H1 (cell line): Measurements from ENCODE around the gene RWDD1. TPM values are rescaled to one million over a fixed set of nuclear protein-coding genes. Genes with fewer than 3 reads are reported as not detected.
"Not testable (repeated sequence)": the region's sequence is repeated elsewhere in the genome, so short reads cannot be mapped to it uniquely, and the experiment has no call there.

Source experiments
- CTCF ChIA-PET: fragments of 300-600 bp; sonication (Branson Sonifier 250); formaldehyde crosslinking; loops from one replicate; lab custom pipeline; 2021; ENCODE audit not compliant: partially characterized antibody; lab: Charles Lee
- POLR2A ChIA-PET: fragments of 300-600 bp; sonication (Branson Sonifier 250); formaldehyde crosslinking; loops from one replicate; lab custom pipeline; 2021; ENCODE audit warnings: inconsistent platforms; ENCODE audit not compliant: partially characterized antibody; lab: Charles Lee
- DNase-seq, 2 experiments: peaks; one replicate each; pipeline versions ENCODE4 v3.0.0 to v3.0.0-alpha.2; 2010 to 2022; ENCODE audit warnings: low spot score in 2 of 2, low read depth in 1 of 2, mixed read lengths in 1 of 2
- FAIRE-seq: peaks from 2 replicates; lab custom pipeline; 2011; peaks lifted over from hg19 to GRCh38; lab: Jason Lieb, UNC
- H2AFZ ChIP-seq: 2 replicates; pipeline ENCODE4 v1.8.1; 2012; ENCODE audit warnings: low read length, inconsistent platforms
- H2AK5ac ChIP-seq: 2 replicates; pipeline ENCODE4 v1.6.1; 2013; ENCODE audit warnings: low read depth, low read length
- H2BK120ac ChIP-seq: replicated peaks from 2 replicates; pipeline ENCODE3; 2013; ENCODE audit warnings: low read depth, low read length, inconsistent platforms
- H2BK12ac ChIP-seq: 2 replicates; pipeline ENCODE4 v1.6.1; 2013; ENCODE audit warnings: low read depth, low read length
- H2BK15ac ChIP-seq: 2 replicates; pipeline ENCODE4 v1.6.1; 2013; ENCODE audit warnings: low read length
- H2BK20ac ChIP-seq: 2 replicates; pipeline ENCODE4 v1.6.1; 2013; ENCODE audit warnings: low read length
- H2BK5ac ChIP-seq: 2 replicates; pipeline ENCODE4 v1.6.1; 2013; ENCODE audit warnings: low read depth, low read length
- H3K14ac ChIP-seq: 2 replicates; pipeline ENCODE4 v1.6.1; 2013; ENCODE audit warnings: inconsistent platforms; ENCODE audit not compliant: insufficient read length
- H3K18ac ChIP-seq: 2 replicates; pipeline ENCODE4 v1.6.1; 2013; ENCODE audit warnings: low read length; ENCODE audit errors: extremely low read depth
- H3K23ac ChIP-seq: 2 replicates; pipeline ENCODE4 v1.6.1; 2013; ENCODE audit warnings: inconsistent platforms; ENCODE audit not compliant: insufficient read length
- H3K23me2 ChIP-seq: 2 replicates; pipeline ENCODE4 v1.6.1; 2013; ENCODE audit warnings: low read depth, low read length
- H3K27ac ChIP-seq: 2 replicates; pipeline ENCODE4 v1.6.1; 2011; ENCODE audit warnings: low read depth, low read length, inconsistent platforms
- H3K27me3 ChIP-seq, 4 experiments: replicated peaks in 1 of 4; 1 replicate in 1 of 4; 2 replicates in 3 of 4; pipeline versions ENCODE4 v1.6.1 to v1.8.1; 2011 to 2013; ENCODE audit warnings: low read length in 3 of 4, mild to moderate bottlenecking in 3 of 4, inconsistent platforms in 2 of 4, mixed read lengths in 2 of 4, moderate library complexity in 1 of 4; ENCODE audit not compliant: control insufficient read depth in 3 of 4, insufficient read depth in 3 of 4; ENCODE audit errors: extremely low read depth in 1 of 4
- H3K36me3 ChIP-seq, 4 experiments: 2 replicates each; pipeline versions ENCODE4 v1.6.1 to v1.8.1; 2011 to 2013; ENCODE audit warnings: mild to moderate bottlenecking in 4 of 4, low read length in 3 of 4, moderate library complexity in 2 of 4, control low read depth in 1 of 4, inconsistent platforms in 1 of 4; ENCODE audit not compliant: insufficient read depth in 4 of 4, control insufficient read depth in 2 of 4
- H3K4ac ChIP-seq: replicated peaks from 2 replicates; pipeline ENCODE3; 2013; ENCODE audit warnings: low read length, low read depth, mixed read lengths, inconsistent platforms; ENCODE audit not compliant: insufficient read length
- H3K4me1 ChIP-seq, 4 experiments: replicated peaks in 1 of 4; 1 replicate in 1 of 4; 2 replicates in 3 of 4; pipeline versions ENCODE4 v1.6.1 to v1.8.1; 2011 to 2013; ENCODE audit warnings: low read length in 3 of 4, inconsistent platforms in 2 of 4, mixed read lengths in 1 of 4; ENCODE audit not compliant: insufficient read depth in 4 of 4, control insufficient read depth in 3 of 4
- H3K4me2 ChIP-seq, 2 experiments: 2 replicates each; pipeline versions ENCODE4 v1.6.1 to v1.8.1; 2011 to 2013; ENCODE audit warnings: low read depth in 2 of 2, low read length in 2 of 2, control low read depth in 1 of 2, inconsistent platforms in 1 of 2, mild to moderate bottlenecking in 1 of 2; ENCODE audit not compliant: insufficient read depth in 1 of 2
- H3K4me3 ChIP-seq, 4 experiments: fragments of 200-600, 300-600 bp in 1 of 4; sonication (generic), shearing (Covaris generic), sonication (Bioruptor Twin) in 1 of 4; 2 replicates each; pipeline versions ENCODE4 v1.5.1 to v1.8.1; 2011 to 2016; ENCODE audit warnings: low read length in 4 of 4, low read depth in 3 of 4, control low read depth in 2 of 4, inconsistent platforms in 2 of 4, mild to moderate bottlenecking in 2 of 4, mixed read lengths in 1 of 4, moderate library complexity in 1 of 4; ENCODE audit not compliant: insufficient read depth in 2 of 4; ENCODE audit errors: extremely low read depth in 1 of 4
- H3K56ac ChIP-seq: replicated peaks from 2 replicates; pipeline ENCODE3; 2013; ENCODE audit warnings: low read depth, mild to moderate bottlenecking, mixed read lengths, low read length, inconsistent platforms; ENCODE audit not compliant: insufficient read length
- H3K79me1 ChIP-seq: 2 replicates; pipeline ENCODE4 v1.6.1; 2013; ENCODE audit warnings: low read depth, low read length, control low read depth
- H3K79me2 ChIP-seq, 2 experiments: 2 replicates each; pipeline versions ENCODE4 v1.6.1 to v1.8.1; 2012 to 2013; ENCODE audit warnings: low read length in 2 of 2, mild to moderate bottlenecking in 2 of 2, inconsistent platforms in 1 of 2; ENCODE audit not compliant: insufficient read depth in 2 of 2, control insufficient read depth in 1 of 2
- H3K9ac ChIP-seq, 4 experiments: replicated peaks in 1 of 4; 1 replicate in 1 of 4; 2 replicates in 3 of 4; pipeline versions ENCODE4 v1.6.1 to v1.8.1; 2011 to 2013; ENCODE audit warnings: low read depth in 3 of 4, low read length in 3 of 4, control low read depth in 2 of 4, mild to moderate bottlenecking in 2 of 4, moderate library complexity in 2 of 4, inconsistent platforms in 1 of 4; ENCODE audit errors: extremely low read depth in 1 of 4
- H3K9me3 ChIP-seq, 2 experiments: 2 replicates each; pipeline versions ENCODE4 v1.6.1 to v1.8.1; 2012 to 2013; ENCODE audit warnings: mild to moderate bottlenecking in 2 of 2, moderate library complexity in 2 of 2, control low read depth in 1 of 2, inconsistent platforms in 1 of 2, low read depth in 1 of 2, low read length in 1 of 2, mixed read lengths in 1 of 2; ENCODE audit not compliant: insufficient read depth in 2 of 2
- H4K20me1 ChIP-seq, 2 experiments: replicated peaks in 1 of 2; 2 replicates each; pipeline versions ENCODE3 to v1.8.1; 2011 to 2013; ENCODE audit warnings: inconsistent platforms in 2 of 2, low read length in 2 of 2, mild to moderate bottlenecking in 1 of 2; ENCODE audit not compliant: insufficient read depth in 2 of 2, control insufficient read depth in 1 of 2
- H4K5ac ChIP-seq: 2 replicates; pipeline ENCODE4 v1.6.1; 2013; ENCODE audit warnings: low read length, low read depth, mixed read lengths, inconsistent platforms; ENCODE audit not compliant: insufficient read length
- H4K8ac ChIP-seq: 2 replicates; pipeline ENCODE4 v1.8.0; 2013; ENCODE audit warnings: mild to moderate bottlenecking, moderate library complexity, low read length, inconsistent platforms; ENCODE audit not compliant: insufficient read depth; ENCODE audit errors: extremely low read depth
- H4K91ac ChIP-seq: replicated peaks from 2 replicates; pipeline ENCODE3; 2013; ENCODE audit warnings: low read length, mixed read lengths, inconsistent platforms; ENCODE audit not compliant: insufficient read length
- WGBS, 2 experiments: shearing (Covaris generic) in 1 of 2; methylation state at CpG; one replicate each; pipeline versions ENCODE4 v1.1.6 to v1.1.7; 2013 to 2015; ENCODE audit warnings: low lambda C conversion rate in 2 of 2, mixed read lengths in 2 of 2, inconsistent platforms in 1 of 2, low coverage in 1 of 2, missing lambda C conversion rate in 1 of 2; ENCODE audit not compliant: insufficient replicate concordance in 2 of 2, insufficient coverage in 1 of 2, insufficient read length in 1 of 2; ENCODE audit errors: extremely low coverage in 1 of 2, missing lambda C conversion rate in 1 of 2; 5-methylcytosine and 5-hydroxymethylcytosine counted together
- polyA plus RNA-seq, 7 experiments: library from polyadenylated mRNA; depleted of rRNA in 3 of 7; stranded (reverse) in 5 of 7; unstranded in 2 of 7; fragments of >200 nt in 5 of 7; fragments of 200-250 nt in 2 of 7; gene quantifications; 1 replicate in 5 of 7; 2 replicates in 1 of 7; 4 replicates in 1 of 7; pipeline versions ENCODE4 v1.2.1 to v1.2.3, GENCODE V29; 2011 to 2013; ENCODE audit warnings: missing spikeins in 2 of 7, mixed read lengths in 2 of 7
- total RNA-seq: library from RNA; stranded (reverse); fragmentation: NEBNext Ultra II Directional; extraction: Animal tissue kit (Norgen Biotek cat#: 25700); gene quantifications from 2 replicates; pipeline ENCODE4 v1.2.1, GENCODE V29; 2021

Gene RWDD1
- total and polyA plus RNA-seq, 2 of the 8 experiments (the other 6 are each of a cell fraction or from before 2014, with no cell fraction given), result 19.5 to 35.2 TPM

GRCh38 chr6:116603916-116604315 lies 32.6 kb downstream of the RWDD1 start:
- H3K23me2 ChIP-seq, H3K4me3 ChIP-seq, POLR2A ChIA-PET, H2BK20ac ChIP-seq, H4K91ac ChIP-seq, H3K4me2 ChIP-seq, DNase-seq, CTCF ChIA-PET, H3K79me1 ChIP-seq, H3K4ac ChIP-seq, H4K20me1 ChIP-seq, H2BK12ac ChIP-seq, H3K14ac ChIP-seq, H2BK15ac ChIP-seq, H3K9me3 ChIP-seq, H4K8ac ChIP-seq, H3K79me2 ChIP-seq, H3K27me3 ChIP-seq, H2BK120ac ChIP-seq, H3K9ac ChIP-seq, H2BK5ac ChIP-seq, H3K23ac ChIP-seq, FAIRE-seq, H3K56ac ChIP-seq, H2AFZ ChIP-seq, H3K36me3 ChIP-seq, H3K4me1 ChIP-seq, H4K5ac ChIP-seq, H3K27ac ChIP-seq, H2AK5ac ChIP-seq, H3K18ac ChIP-seq: not testable (repeated sequence)
- WGBS, 2 experiments, result 88% methylated on average over 3 of the region's 3 CpGs; no CpG with 5 or more reads in 1 of the 2 experiments

- H2AK5ac ChIP-seq, H3K23ac ChIP-seq, H2BK15ac ChIP-seq, DNase-seq, H3K18ac ChIP-seq, H3K9me3 ChIP-seq, H3K4me1 ChIP-seq, H2BK20ac ChIP-seq, H2BK12ac ChIP-seq, H4K8ac ChIP-seq, POLR2A ChIA-PET, H3K36me3 ChIP-seq, H4K91ac ChIP-seq, H3K79me1 ChIP-seq, H3K4ac ChIP-seq, H3K27me3 ChIP-seq, H2BK120ac ChIP-seq, H3K79me2 ChIP-seq, H2AFZ ChIP-seq, CTCF ChIA-PET, FAIRE-seq, H3K23me2 ChIP-seq, H4K20me1 ChIP-seq, H2BK5ac ChIP-seq, H3K56ac ChIP-seq, H3K9ac ChIP-seq, H3K4me3 ChIP-seq, H3K4me2 ChIP-seq, H3K14ac ChIP-seq, H3K27ac ChIP-seq, H4K5ac ChIP-seq: not testable (repeated sequence)
- 88% methylated on average over 3 of the region's 3 CpGs; no CpG with 5 or more reads in 1 of the 2 experiments for WGBS, 2 experiments
Measured at GRCh38 chr6:116604868-116605267, 33.6 kb downstream of the RWDD1 start.
